Rectal smooth muscle tissue (tissue), 1 donor: ENCODE measurements around the gene PDE8A.

ENCODE experiments used
- H3K27ac ChIP-seq: one replicate; pipeline ENCODE4 v1.7.0; 2013; ENCODE audit warnings: low read depth, low read length, inconsistent platforms
- H3K27me3 ChIP-seq: one replicate; pipeline ENCODE4 v1.7.0; 2013; ENCODE audit warnings: low read length; ENCODE audit not compliant: control insufficient read depth, insufficient read depth
- H3K36me3 ChIP-seq: one replicate; pipeline ENCODE4 v1.7.0; 2013; ENCODE audit warnings: low read length; ENCODE audit not compliant: control insufficient read depth, insufficient read depth
- H3K4me1 ChIP-seq: one replicate; pipeline ENCODE4 v1.7.0; 2013; ENCODE audit warnings: low read length; ENCODE audit not compliant: control insufficient read depth, insufficient read depth
- H3K4me3 ChIP-seq: one replicate; pipeline ENCODE4 v1.7.0; 2013; ENCODE audit warnings: low read length
- H3K9ac ChIP-seq: one replicate; pipeline ENCODE4 v1.7.0; 2013; ENCODE audit warnings: low read length

Gene PDE8A

GRCh38 chr15:85150130-85150480 is 168.4 kb downstream of the PDE8A start:
- Histone ChIP-seq H3K27ac (no peak overlapping the region), H3K9ac (no peak overlapping the region), H3K36me3 (no peaks in the 10 kb centered on the region), H3K4me1 (no peaks in the 10 kb centered on the region), H3K4me3 (no peak overlapping the region), H3K27me3 (no peaks in the 10 kb centered on the region)

- Histone ChIP-seq H3K27me3 (no peaks in the 10 kb centered on the region), H3K4me1 (no peaks in the 10 kb centered on the region), H3K9ac (no peak overlapping the region), H3K27ac (no peak overlapping the region), H3K4me3 (no peak overlapping the region), H3K36me3 (no peaks in the 10 kb centered on the region)
These were observed 169.5 kb downstream of the PDE8A start for GRCh38 chr15:85151145-85151544.

- Histone ChIP-seq H3K27ac (no peak overlapping the region), H3K9ac (no peak overlapping the region), H3K27me3 (no peaks in the 10 kb centered on the region), H3K4me3 (no peak overlapping the region), H3K4me1 (no peaks in the 10 kb centered on the region), H3K36me3 (no peaks in the 10 kb centered on the region)
These were observed 170.2 kb downstream of the PDE8A start for GRCh38 chr15:85151861-85152260.

- Histone ChIP-seq H3K27me3 (no peaks in the 10 kb centered on the region), H3K4me1 (no peaks in the 10 kb centered on the region), H3K36me3 (no peaks in the 10 kb centered on the region), H3K27ac (no peak overlapping the region), H3K9ac (no peak overlapping the region), H3K4me3 (no peak overlapping the region)
These were observed 172.4 kb downstream of the PDE8A start for GRCh38 chr15:85154061-85154460.

GRCh38 chr15:85155360-85155759 is 173.7 kb downstream of the PDE8A start:
- Histone ChIP-seq H3K27ac (no peak overlapping the region), H3K4me3 (no peak overlapping the region), H3K27me3 (no peaks in the 10 kb centered on the region), H3K4me1 (no peaks in the 10 kb centered on the region), H3K9ac (no peak overlapping the region), H3K36me3 (no peaks in the 10 kb centered on the region)

GRCh38 chr15:85155857-85156256 is 174.2 kb downstream of the PDE8A start:
- no peak overlapping the region for H3K4me3 ChIP-seq
- H3K27me3 ChIP-seq: no peaks in the 10 kb centered on the region
- H3K36me3 ChIP-seq: no peaks in the 10 kb centered on the region
- H3K9ac ChIP-seq: no peak overlapping the region
- no peaks in the 10 kb centered on the region for H3K4me1 ChIP-seq
- no peak overlapping the region for H3K27ac ChIP-seq

- no peaks in the 10 kb centered on the region for H3K27me3 ChIP-seq
- no peak overlapping the region for H3K27ac ChIP-seq
- no peak overlapping the region for H3K4me3 ChIP-seq
These were observed 175.7 kb downstream of the PDE8A start for GRCh38 chr15:85157344-85157743.

GRCh38 chr15:85162237-85162636 is 180.6 kb downstream of the PDE8A start:
- Histone ChIP-seq H3K9ac (no peak overlapping the region), H3K4me1 (no peaks in the 10 kb centered on the region), H3K27ac (no peak overlapping the region), H3K27me3 (no peaks in the 10 kb centered on the region), H3K36me3 (no peaks in the 10 kb centered on the region), H3K4me3 (no peak overlapping the region)

More at GRCh38 chr15:85157344-85157743, 175.7 kb downstream of the PDE8A start:
- Histone ChIP-seq H3K4me1 (no peaks in the 10 kb centered on the region), H3K36me3 (no peaks in the 10 kb centered on the region), H3K9ac (no peak overlapping the region)

- H3K4me3 ChIP-seq: no peak overlapping the region
- H3K27me3 ChIP-seq: no peaks in the 10 kb centered on the region
- H3K27ac ChIP-seq: no peak overlapping the region
- no peaks in the 10 kb centered on the region for H3K4me1 ChIP-seq
- no peaks in the 10 kb centered on the region for H3K36me3 ChIP-seq
- H3K9ac ChIP-seq: no peak overlapping the region
These were observed 183.3 kb downstream of the PDE8A start for GRCh38 chr15:85164841-85165466.

- no peaks in the 10 kb centered on the region for H3K4me1 ChIP-seq
- no peak overlapping the region for H3K9ac ChIP-seq
- H3K36me3 ChIP-seq: no peaks in the 10 kb centered on the region
- H3K27me3 ChIP-seq: no peaks in the 10 kb centered on the region
- H3K4me3 ChIP-seq: no peak overlapping the region
- no peak overlapping the region for H3K27ac ChIP-seq
These were observed 185.9 kb downstream of the PDE8A start for GRCh38 chr15:85167568-85167967.

- H3K4me3 ChIP-seq: no peak overlapping the region
- H3K9ac ChIP-seq: no peak overlapping the region
- no peaks in the 10 kb centered on the region for H3K36me3 ChIP-seq
- no peaks in the 10 kb centered on the region for H3K4me1 ChIP-seq
- no peaks in the 10 kb centered on the region for H3K27me3 ChIP-seq
- no peak overlapping the region for H3K27ac ChIP-seq
These were observed 187.1 kb downstream of the PDE8A start for GRCh38 chr15:85168642-85169173.

- Histone ChIP-seq H3K27me3 (no peaks in the 10 kb centered on the region), H3K27ac (no peak overlapping the region)
These were observed 190.1 kb downstream of the PDE8A start for GRCh38 chr15:85171736-85172135.

GRCh38 chr15:85172846-85173490 is 191.3 kb downstream of the PDE8A start:
- Histone ChIP-seq H3K27me3 (no peaks in the 10 kb centered on the region), H3K27ac (no peak overlapping the region), H3K9ac (no peak overlapping the region), H3K4me1 (no peaks in the 10 kb centered on the region), H3K36me3 (no peaks in the 10 kb centered on the region), H3K4me3 (no peak overlapping the region)

More at GRCh38 chr15:85171736-85172135, 190.1 kb downstream of the PDE8A start:
- Histone ChIP-seq H3K4me3 (no peak overlapping the region), H3K4me1 (no peaks in the 10 kb centered on the region), H3K9ac (no peak overlapping the region), H3K36me3 (no peaks in the 10 kb centered on the region)
